Measurements from ENCODE around the gene MGLL.

DNA sequence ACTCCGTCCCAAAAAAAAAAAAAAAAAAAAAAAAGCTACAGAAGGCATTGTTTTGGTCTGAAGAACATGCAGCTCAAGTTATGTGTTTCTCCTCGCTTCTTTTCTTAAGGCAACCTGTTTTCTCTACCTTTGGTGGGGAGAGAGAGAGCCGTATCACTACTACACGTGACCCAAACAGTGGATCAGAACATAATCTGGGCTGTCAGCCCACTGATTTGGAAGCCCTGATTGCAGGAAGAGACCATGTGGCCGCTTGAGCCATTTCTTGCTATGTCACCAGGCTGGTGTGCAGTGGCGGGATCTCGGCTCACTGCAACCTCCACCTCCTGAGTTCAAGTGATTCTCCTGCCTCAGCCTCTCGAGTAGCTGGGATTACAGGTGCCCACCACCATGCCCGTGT is 79.7 kb downstream of the MGLL start:
- TF ChIP-seq, protein P1, sequence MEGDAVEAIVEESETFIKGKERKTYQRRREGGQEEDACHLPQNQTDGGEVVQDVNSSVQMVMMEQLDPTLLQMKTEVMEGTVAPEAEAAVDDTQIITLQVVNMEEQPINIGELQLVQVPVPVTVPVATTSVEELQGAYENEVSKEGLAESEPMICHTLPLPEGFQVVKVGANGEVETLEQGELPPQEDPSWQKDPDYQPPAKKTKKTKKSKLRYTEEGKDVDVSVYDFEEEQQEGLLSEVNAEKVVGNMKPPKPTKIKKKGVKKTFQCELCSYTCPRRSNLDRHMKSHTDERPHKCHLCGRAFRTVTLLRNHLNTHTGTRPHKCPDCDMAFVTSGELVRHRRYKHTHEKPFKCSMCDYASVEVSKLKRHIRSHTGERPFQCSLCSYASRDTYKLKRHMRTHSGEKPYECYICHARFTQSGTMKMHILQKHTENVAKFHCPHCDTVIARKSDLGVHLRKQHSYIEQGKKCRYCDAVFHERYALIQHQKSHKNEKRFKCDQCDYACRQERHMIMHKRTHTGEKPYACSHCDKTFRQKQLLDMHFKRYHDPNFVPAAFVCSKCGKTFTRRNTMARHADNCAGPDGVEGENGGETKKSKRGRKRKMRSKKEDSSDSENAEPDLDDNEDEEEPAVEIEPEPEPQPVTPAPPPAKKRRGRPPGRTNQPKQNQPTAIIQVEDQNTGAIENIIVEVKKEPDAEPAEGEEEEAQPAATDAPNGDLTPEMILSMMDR (IDR thresholded peaks at IDR 0.05 in 8 of 11, conservative IDR thresholded peaks at IDR 0.05 in 3 of 11) = no peak
- no peak for TF ChIP-seq POLR2A (IDR thresholded peaks at IDR 0.05)
